ENCODE data around the gene DGCR6. TPM values are rescaled to one million over a fixed set of nuclear protein-coding genes. Genes with fewer than 3 reads are reported as not detected.
"Not testable (repeated sequence)": the region's sequence is repeated elsewhere in the genome, so short reads cannot be mapped to it uniquely, and the experiment has no call there.

Gene DGCR6
- total RNA-seq, 1 donor from 2014 or later: 26.1 TPM

GRCh38 chr22:18929459-18929858 lies 23.3 kb downstream of the DGCR6 start:
- no peak overlapping the region for H3K27ac ChIP-seq (ENCODE audit: low read depth, low read length)
- no peaks in the 10 kb centered on the region for H3K4me1 ChIP-seq (ENCODE audit: control insufficient read depth in 3 of 3, insufficient read depth in 3 of 3, low read length in 3 of 3)
- H3K27me3 ChIP-seq (ENCODE audit: control insufficient read depth in 3 of 3, insufficient read depth in 3 of 3, low read length in 3 of 3): no peaks in the 10 kb centered on the region
- no peak overlapping the region for H3K4me3 ChIP-seq (ENCODE audit: low read length in 3 of 3)
- no peak overlapping the region for H3K9ac ChIP-seq (ENCODE audit: low read depth in 1 of 3, low read length in 3 of 3)
- no peaks in the 10 kb centered on the region for H3K36me3 ChIP-seq (ENCODE audit: control insufficient read depth in 3 of 3, insufficient read depth in 3 of 3, low read length in 3 of 3)
- no peaks in the 10 kb centered on the region for H3K9me3 ChIP-seq (ENCODE audit: control insufficient read depth in 3 of 3, low read length in 3 of 3)

DNA sequence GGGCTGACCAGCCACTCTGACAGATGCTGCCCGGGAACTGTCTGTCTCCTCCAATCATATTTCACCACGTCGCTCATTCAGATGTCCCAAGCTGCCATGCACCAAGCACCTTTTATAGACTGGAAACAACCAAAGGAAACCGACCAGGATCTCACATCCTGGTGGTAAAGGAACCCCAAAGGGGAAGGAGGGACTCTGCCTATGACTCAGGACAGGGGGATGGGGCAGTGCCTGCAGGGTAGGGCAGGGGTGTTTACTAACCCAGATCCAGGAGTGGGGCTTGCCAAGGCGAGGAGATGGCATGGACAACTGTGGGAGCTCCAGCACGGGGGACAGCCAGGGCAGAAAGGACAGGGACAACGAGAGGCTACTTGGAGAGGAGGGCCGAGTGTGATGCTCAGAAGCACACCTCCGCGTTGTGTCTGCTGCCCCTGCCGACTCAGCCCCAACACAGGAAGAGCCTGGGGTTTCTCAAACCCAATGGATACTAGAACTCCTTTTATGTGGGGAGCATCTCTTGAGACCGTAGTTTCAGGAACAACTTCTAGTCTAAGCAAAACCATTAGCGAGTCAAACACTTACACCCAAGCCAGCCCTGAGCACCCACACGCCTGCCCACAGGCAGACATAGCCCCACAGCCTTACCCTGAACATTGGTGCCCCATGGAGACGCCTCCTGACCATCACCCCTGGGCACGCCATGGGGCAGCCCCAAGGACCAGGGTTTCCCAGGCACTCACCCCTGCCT lies 26.0 kb downstream of the DGCR6 start:
- no peaks in the 10 kb centered on the region for H3K4me1 ChIP-seq (ENCODE audit: control insufficient read depth in 3 of 3, insufficient read depth in 3 of 3, low read length in 3 of 3)
- no peak overlapping the region for H3K27ac ChIP-seq (ENCODE audit: low read depth, low read length)
- no peaks in the 10 kb centered on the region for H3K27me3 ChIP-seq (ENCODE audit: control insufficient read depth in 3 of 3, insufficient read depth in 3 of 3, low read length in 3 of 3)
- H3K9ac ChIP-seq (ENCODE audit: low read depth in 1 of 3, low read length in 3 of 3): no peak overlapping the region
- no peak overlapping the region for H3K4me3 ChIP-seq (ENCODE audit: low read length in 3 of 3)
- H3K9me3 ChIP-seq (ENCODE audit: control insufficient read depth in 3 of 3, low read length in 3 of 3): no peaks in the 10 kb centered on the region
- no peaks in the 10 kb centered on the region for H3K36me3 ChIP-seq (ENCODE audit: control insufficient read depth in 3 of 3, insufficient read depth in 3 of 3, low read length in 3 of 3)

- H3K9ac ChIP-seq (ENCODE audit: low read depth in 1 of 3, low read length in 3 of 3): no peak overlapping the region
- no peaks in the 10 kb centered on the region for H3K4me1 ChIP-seq (ENCODE audit: control insufficient read depth in 3 of 3, insufficient read depth in 3 of 3, low read length in 3 of 3)
- H3K9me3 ChIP-seq (ENCODE audit: control insufficient read depth in 3 of 3, low read length in 3 of 3): no peaks in the 10 kb centered on the region
- no peak overlapping the region for H3K4me3 ChIP-seq (ENCODE audit: low read length in 3 of 3)
- no peaks in the 10 kb centered on the region for H3K36me3 ChIP-seq (ENCODE audit: control insufficient read depth in 3 of 3, insufficient read depth in 3 of 3, low read length in 3 of 3)
- H3K27ac ChIP-seq (ENCODE audit: low read depth, low read length): no peak overlapping the region
- H3K27me3 ChIP-seq (ENCODE audit: control insufficient read depth in 3 of 3, insufficient read depth in 3 of 3, low read length in 3 of 3): no peaks in the 10 kb centered on the region
Measured at GRCh38 chr22:18933914-18934313, 27.8 kb downstream of the DGCR6 start.

DNA sequence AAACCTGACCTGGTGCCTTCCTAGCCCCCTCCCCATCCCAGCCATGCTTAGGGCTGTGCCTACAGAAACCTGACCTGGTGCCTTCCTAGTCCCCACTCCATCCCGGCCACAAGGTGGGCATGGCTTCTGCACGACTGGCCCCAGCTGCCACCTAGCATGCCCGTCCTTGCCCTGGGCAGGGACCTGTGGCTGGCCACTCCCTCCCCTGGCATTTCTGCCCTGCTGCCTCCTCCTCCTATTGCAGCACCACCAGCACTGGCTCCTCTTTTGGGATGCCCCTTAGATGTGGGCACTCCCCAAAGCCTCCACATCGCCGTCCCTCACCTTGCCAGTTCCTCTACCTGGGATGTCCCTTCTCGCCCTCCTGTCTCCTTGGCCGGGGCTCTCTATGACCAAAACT lies 28.6 kb downstream of the DGCR6 start:
- H3K36me3 ChIP-seq (ENCODE audit: control insufficient read depth in 3 of 3, insufficient read depth in 3 of 3, low read length in 3 of 3); H3K4me1 ChIP-seq (ENCODE audit: control insufficient read depth in 3 of 3, insufficient read depth in 3 of 3, low read length in 3 of 3); H3K27me3 ChIP-seq (ENCODE audit: control insufficient read depth in 3 of 3, insufficient read depth in 3 of 3, low read length in 3 of 3); H3K9ac ChIP-seq (ENCODE audit: low read depth in 1 of 3, low read length in 3 of 3); H3K9me3 ChIP-seq (ENCODE audit: control insufficient read depth in 3 of 3, low read length in 3 of 3); H3K27ac ChIP-seq (ENCODE audit: low read depth, low read length); H3K4me3 ChIP-seq (ENCODE audit: low read length in 3 of 3): not testable (repeated sequence)

DNA sequence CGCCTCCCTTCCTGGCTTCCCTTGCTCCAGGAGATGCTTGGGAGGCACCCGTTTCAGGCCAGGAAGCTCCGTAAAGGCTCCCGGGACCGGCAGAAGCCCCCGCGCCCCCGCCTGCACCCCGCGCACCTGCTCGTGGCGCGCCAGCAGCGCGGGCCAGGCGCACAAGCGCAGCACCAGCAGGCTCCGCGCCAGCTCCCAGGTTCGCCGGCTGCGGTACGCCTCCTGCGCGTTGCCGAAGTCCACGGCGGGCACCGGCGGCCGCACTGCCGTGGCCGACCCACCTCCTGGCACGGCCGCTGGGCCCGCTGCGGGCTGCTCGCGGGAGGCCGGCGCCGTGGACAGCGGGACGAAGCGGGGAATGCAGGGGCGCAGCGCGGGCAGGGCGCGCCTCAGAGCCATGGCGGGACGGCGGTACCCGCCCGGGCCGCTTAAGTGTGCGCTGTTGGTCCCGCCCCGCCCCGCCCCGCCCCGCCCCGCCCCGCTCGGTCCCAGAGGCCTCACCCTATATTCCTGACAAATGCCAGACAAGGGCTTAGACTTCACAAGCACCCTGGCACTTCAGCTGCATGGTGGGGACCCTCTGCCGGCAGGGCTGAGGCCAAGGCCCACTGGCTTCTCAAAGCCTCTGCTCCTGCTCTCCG lies 29.9 kb downstream of the DGCR6 start, which contains the start of gene PRODH:
Gene PRODH (minus strand): TSS at position 405 of the 641 bp plus-strand sequence. CDS start 6 bp downstream, at position 399.
- Histone ChIP-seq H3K9me3 (ENCODE audit: control insufficient read depth in 3 of 3, low read length in 3 of 3) (no peaks in the 10 kb centered on the region), H3K4me3 (ENCODE audit: low read length in 3 of 3) (no peak within 1 kb of the TSS), H3K9ac (ENCODE audit: low read depth in 1 of 3, low read length in 3 of 3) (no peak within 1 kb of the TSS), H3K27me3 (ENCODE audit: control insufficient read depth in 3 of 3, insufficient read depth in 3 of 3, low read length in 3 of 3) (no peaks in the 10 kb centered on the region), H3K36me3 (ENCODE audit: control insufficient read depth in 3 of 3, insufficient read depth in 3 of 3, low read length in 3 of 3) (no peaks in the 10 kb centered on the region), H3K27ac (ENCODE audit: low read depth, low read length) (no peak within 1 kb of the TSS), H3K4me1 (ENCODE audit: control insufficient read depth in 3 of 3, insufficient read depth in 3 of 3, low read length in 3 of 3) (no peaks in the 10 kb centered on the region)

GRCh38 chr22:18938691-18939090 lies 32.6 kb downstream of the DGCR6 start:
- H3K4me3 ChIP-seq (ENCODE audit: low read length in 3 of 3); H3K9ac ChIP-seq (ENCODE audit: low read depth in 1 of 3, low read length in 3 of 3); H3K9me3 ChIP-seq (ENCODE audit: control insufficient read depth in 3 of 3, low read length in 3 of 3); H3K27ac ChIP-seq (ENCODE audit: low read depth, low read length); H3K27me3 ChIP-seq (ENCODE audit: control insufficient read depth in 3 of 3, insufficient read depth in 3 of 3, low read length in 3 of 3); H3K4me1 ChIP-seq (ENCODE audit: control insufficient read depth in 3 of 3, insufficient read depth in 3 of 3, low read length in 3 of 3); H3K36me3 ChIP-seq (ENCODE audit: control insufficient read depth in 3 of 3, insufficient read depth in 3 of 3, low read length in 3 of 3): not testable (repeated sequence)

- H3K27ac ChIP-seq (ENCODE audit: low read depth, low read length); H3K4me1 ChIP-seq (ENCODE audit: control insufficient read depth in 3 of 3, insufficient read depth in 3 of 3, low read length in 3 of 3); H3K4me3 ChIP-seq (ENCODE audit: low read length in 3 of 3); H3K9ac ChIP-seq (ENCODE audit: low read depth in 1 of 3, low read length in 3 of 3); H3K36me3 ChIP-seq (ENCODE audit: control insufficient read depth in 3 of 3, insufficient read depth in 3 of 3, low read length in 3 of 3); H3K9me3 ChIP-seq (ENCODE audit: control insufficient read depth in 3 of 3, low read length in 3 of 3): not testable (repeated sequence)
- H3K27me3 ChIP-seq (ENCODE audit: control insufficient read depth in 3 of 3, insufficient read depth in 3 of 3, low read length in 3 of 3): peaks cover 3 to 11% (median 5%) of the 10 kb centered on the region in 3 donors
Measured at GRCh38 chr22:18947105-18947504, 41.0 kb downstream of the DGCR6 start.

DNA sequence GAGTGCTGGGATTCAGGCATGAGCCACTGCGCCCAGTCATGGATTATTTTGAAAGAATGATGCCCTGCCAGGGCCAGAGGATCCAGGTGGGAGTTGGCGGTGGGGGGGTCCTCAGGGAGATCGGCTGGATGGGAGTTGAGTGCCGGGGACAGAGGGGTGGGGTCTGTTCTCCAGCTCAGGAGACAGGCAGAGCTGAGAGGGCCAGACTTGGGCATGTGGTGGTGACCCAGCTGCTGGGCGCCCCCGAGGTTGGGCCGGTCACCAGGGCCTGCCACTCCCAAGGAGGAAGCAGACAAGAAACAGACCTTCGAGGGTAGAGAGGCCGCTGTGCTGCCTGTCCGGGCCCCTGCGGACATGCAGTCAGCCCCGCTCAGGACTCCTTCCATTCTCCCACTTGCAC lies 41.8 kb downstream of the DGCR6 start:
- H3K4me1 ChIP-seq (ENCODE audit: control insufficient read depth in 3 of 3, insufficient read depth in 3 of 3, low read length in 3 of 3): no peaks in the 10 kb centered on the region
- H3K9ac ChIP-seq (ENCODE audit: low read depth in 1 of 3, low read length in 3 of 3): no peak overlapping the region
- H3K27ac ChIP-seq (ENCODE audit: low read depth, low read length): no peak overlapping the region
- no peaks in the 10 kb centered on the region for H3K36me3 ChIP-seq (ENCODE audit: control insufficient read depth in 3 of 3, insufficient read depth in 3 of 3, low read length in 3 of 3)
- H3K9me3 ChIP-seq (ENCODE audit: control insufficient read depth in 3 of 3, low read length in 3 of 3): no peaks in the 10 kb centered on the region
- H3K27me3 ChIP-seq (ENCODE audit: control insufficient read depth in 3 of 3, insufficient read depth in 3 of 3, low read length in 3 of 3): peaks cover 3 to 16% (median 5%) of the 10 kb centered on the region in 3 donors
- no peak overlapping the region for H3K4me3 ChIP-seq (ENCODE audit: low read length in 3 of 3)

- H3K9ac ChIP-seq (ENCODE audit: low read depth in 1 of 3, low read length in 3 of 3): no peak overlapping the region
- no peak overlapping the region for H3K4me3 ChIP-seq (ENCODE audit: low read length in 3 of 3)
- H3K9me3 ChIP-seq (ENCODE audit: control insufficient read depth in 3 of 3, low read length in 3 of 3): no peaks in the 10 kb centered on the region
- H3K4me1 ChIP-seq (ENCODE audit: control insufficient read depth in 3 of 3, insufficient read depth in 3 of 3, low read length in 3 of 3): no peaks in the 10 kb centered on the region
- no peak overlapping the region for H3K27ac ChIP-seq (ENCODE audit: low read depth, low read length)
- H3K36me3 ChIP-seq (ENCODE audit: control insufficient read depth in 3 of 3, insufficient read depth in 3 of 3, low read length in 3 of 3): no peaks in the 10 kb centered on the region
- H3K27me3 ChIP-seq (ENCODE audit: control insufficient read depth in 3 of 3, insufficient read depth in 3 of 3, low read length in 3 of 3): peaks cover 3 to 16% (median 5%) of the 10 kb centered on the region in 3 donors
Measured at GRCh38 chr22:18950141-18950540, 44.0 kb downstream of the DGCR6 start.

DNA sequence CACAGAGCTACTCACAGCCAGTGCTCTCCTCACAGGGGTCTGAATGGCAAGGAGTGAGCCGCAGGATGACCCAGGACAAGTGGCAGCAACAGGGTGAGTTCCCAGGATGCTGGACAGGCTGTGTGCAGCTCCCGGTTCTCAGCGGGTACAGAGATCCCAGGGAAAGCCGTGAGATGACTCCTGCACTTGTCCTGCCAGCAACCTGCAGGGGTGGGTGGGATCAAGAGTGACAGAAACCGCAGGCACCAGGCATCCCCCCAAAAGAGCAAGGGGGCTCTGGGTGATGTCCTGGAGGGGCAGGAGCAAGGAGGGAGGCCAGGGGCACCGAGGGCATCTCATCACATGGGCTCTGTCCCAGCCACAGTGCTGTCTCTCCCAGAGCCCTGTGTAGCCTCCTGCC lies 45.9 kb downstream of the DGCR6 start:
- no peaks in the 10 kb centered on the region for H3K4me1 ChIP-seq (ENCODE audit: control insufficient read depth in 3 of 3, insufficient read depth in 3 of 3, low read length in 3 of 3)
- H3K36me3 ChIP-seq (ENCODE audit: control insufficient read depth in 3 of 3, insufficient read depth in 3 of 3, low read length in 3 of 3): no peaks in the 10 kb centered on the region
- no peak overlapping the region for H3K4me3 ChIP-seq (ENCODE audit: low read length in 3 of 3)
- H3K27me3 ChIP-seq (ENCODE audit: control insufficient read depth in 3 of 3, insufficient read depth in 3 of 3, low read length in 3 of 3): peaks cover 3 to 16% (median 5%) of the 10 kb centered on the region in 3 donors
- no peaks in the 10 kb centered on the region for H3K9me3 ChIP-seq (ENCODE audit: control insufficient read depth in 3 of 3, low read length in 3 of 3)
- no peak overlapping the region for H3K27ac ChIP-seq (ENCODE audit: low read depth, low read length)
- no peak overlapping the region for H3K9ac ChIP-seq (ENCODE audit: low read depth in 1 of 3, low read length in 3 of 3)
